Neural cell (in vitro differentiated cells): ENCODE data around the gene SELENON.

Source experiments
- EP300 ChIP-seq: fragments of 450-650 bp; conservative IDR thresholded peaks from 2 replicates; pipeline ENCODE4 v1.6.1; 2014; ENCODE audit warnings: antibody characterized with exemption, mild to moderate bottlenecking, moderate library complexity; ENCODE audit not compliant: poor library complexity, severe bottlenecking
- EZH2 ChIP-seq: fragments of 200-600, 300-800 bp; shearing (Covaris generic), sonication (generic); IDR thresholded peaks from 2 replicates; pipeline ENCODE4 v1.6.1; 2014; ENCODE audit warnings: antibody characterized with exemption, low read length, borderline replicate concordance, mild to moderate bottlenecking; ENCODE audit not compliant: insufficient read depth, poor library complexity, severe bottlenecking
- POLR2AphosphoS5 ChIP-seq: IDR thresholded peaks from 2 replicates; pipeline ENCODE4 v1.6.1; 2012
- TF ChIP-seq, protein P1 (sequence below): fragments of 450-650 bp; IDR thresholded peaks from 2 replicates; pipeline ENCODE4 v1.5.1; 2014; ENCODE audit warnings: antibody characterized with exemption, mild to moderate bottlenecking, moderate library complexity; ENCODE audit not compliant: poor library complexity, severe bottlenecking

DNA sequence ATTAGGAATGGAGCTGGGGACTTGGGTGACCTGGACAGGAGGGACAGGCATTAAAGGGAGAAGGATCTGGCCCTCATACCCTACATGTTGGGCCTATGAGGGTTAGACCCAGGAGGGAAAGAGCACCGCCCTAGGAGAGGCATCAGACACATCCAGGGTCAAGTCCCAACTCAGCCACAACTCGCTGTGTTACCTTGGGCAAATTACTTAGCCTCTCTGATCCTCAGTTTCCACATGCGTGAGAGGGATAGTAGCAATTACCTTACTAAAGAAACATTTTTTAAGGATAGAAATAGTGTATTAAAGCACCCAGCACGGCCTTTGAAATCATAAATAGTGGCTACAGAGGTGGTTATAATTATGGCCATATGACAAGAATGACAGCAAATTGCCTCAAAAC, 20.1 kb upstream of the SELENON start:
- TF ChIP-seq, protein P1, sequence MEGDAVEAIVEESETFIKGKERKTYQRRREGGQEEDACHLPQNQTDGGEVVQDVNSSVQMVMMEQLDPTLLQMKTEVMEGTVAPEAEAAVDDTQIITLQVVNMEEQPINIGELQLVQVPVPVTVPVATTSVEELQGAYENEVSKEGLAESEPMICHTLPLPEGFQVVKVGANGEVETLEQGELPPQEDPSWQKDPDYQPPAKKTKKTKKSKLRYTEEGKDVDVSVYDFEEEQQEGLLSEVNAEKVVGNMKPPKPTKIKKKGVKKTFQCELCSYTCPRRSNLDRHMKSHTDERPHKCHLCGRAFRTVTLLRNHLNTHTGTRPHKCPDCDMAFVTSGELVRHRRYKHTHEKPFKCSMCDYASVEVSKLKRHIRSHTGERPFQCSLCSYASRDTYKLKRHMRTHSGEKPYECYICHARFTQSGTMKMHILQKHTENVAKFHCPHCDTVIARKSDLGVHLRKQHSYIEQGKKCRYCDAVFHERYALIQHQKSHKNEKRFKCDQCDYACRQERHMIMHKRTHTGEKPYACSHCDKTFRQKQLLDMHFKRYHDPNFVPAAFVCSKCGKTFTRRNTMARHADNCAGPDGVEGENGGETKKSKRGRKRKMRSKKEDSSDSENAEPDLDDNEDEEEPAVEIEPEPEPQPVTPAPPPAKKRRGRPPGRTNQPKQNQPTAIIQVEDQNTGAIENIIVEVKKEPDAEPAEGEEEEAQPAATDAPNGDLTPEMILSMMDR, result no peak
- TF ChIP-seq POLR2AphosphoS5, result no peak
- TF ChIP-seq EP300, result no peak
- TF ChIP-seq EZH2, result no peak
